BE2C (cell line): ENCODE measurements around the gene SMIM44.
"Not testable (repeated sequence)": the region's sequence is repeated elsewhere in the genome, so short reads cannot be mapped to it uniquely, and the experiment has no call there.

Source experiments
- DNase-seq: peaks from one replicate; pipeline ENCODE4 v3.0.0-alpha.2; 2020
- H3K27me3 ChIP-seq: fragments of 250-450 bp; sonication (Bioruptor Pico); 2 replicates; pipeline ENCODE4 v1.5.1; 2020; ENCODE audit warnings: mild to moderate bottlenecking
- H3K36me3 ChIP-seq: fragments of 250-450 bp; sonication (Bioruptor Pico); 2 replicates; pipeline ENCODE4 v1.5.1; 2020; ENCODE audit warnings: mild to moderate bottlenecking
- H3K4me1 ChIP-seq: fragments of 250-450 bp; sonication (Bioruptor Pico); 2 replicates; pipeline ENCODE4 v1.5.1; 2020
- H3K4me3 ChIP-seq: 2 replicates; pipeline ENCODE4 v1.5.1; 2011; ENCODE audit warnings: low read depth, low read length
- H3K9me3 ChIP-seq: fragments of 250-450 bp; sonication (Bioruptor Pico); 2 replicates; pipeline ENCODE4 v1.5.1; 2020
- CTCF ChIP-seq: IDR thresholded peaks from 2 replicates; pipeline ENCODE4 v1.5.1; 2012; ENCODE audit warnings: mild to moderate bottlenecking, low read depth, low read length

The SMIM44 gene

DNA sequence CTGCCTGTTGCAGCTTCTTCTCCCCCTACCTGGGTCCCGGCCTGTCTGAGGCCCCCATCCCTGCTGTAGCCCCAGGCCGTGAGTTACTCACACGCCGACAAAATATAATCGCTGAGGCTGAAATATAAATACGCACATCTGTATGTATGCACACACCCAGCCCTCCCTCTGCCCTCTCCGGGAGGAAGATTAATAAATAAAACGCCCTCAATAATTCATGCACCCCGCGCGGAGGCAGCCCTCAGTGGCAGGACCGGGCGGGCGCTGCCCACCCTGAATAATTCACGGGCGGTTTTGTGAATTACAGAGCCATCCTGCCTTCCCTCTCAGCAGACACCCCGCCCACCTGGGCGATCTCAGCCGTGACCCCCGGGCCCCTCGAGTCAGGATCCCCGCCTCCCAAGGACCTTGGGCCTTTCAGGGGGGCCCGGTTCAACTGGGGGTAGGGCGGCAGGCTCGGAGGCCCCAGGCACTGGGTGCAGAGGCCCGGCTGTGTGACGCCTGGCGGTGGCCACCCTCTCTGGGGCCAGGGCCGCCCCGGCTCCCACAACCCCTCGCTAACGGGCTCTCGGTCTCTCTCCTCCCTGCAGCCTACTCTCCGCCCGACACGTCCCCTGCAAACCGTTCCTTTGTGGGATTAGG is 27.2 kb downstream of the SMIM44 start:
- no peak for TF ChIP-seq CTCF
- H3K36me3 ChIP-seq: peaks cover 52% of the 10 kb centered on the region
- H3K4me3 ChIP-seq: no peak overlapping the region
- H3K4me1 ChIP-seq: peaks cover 4% of the 10 kb centered on the region
- H3K9me3 ChIP-seq: no peaks in the 10 kb centered on the region
- no peak for DNase-seq
- H3K27me3 ChIP-seq: no peaks in the 10 kb centered on the region

- Histone ChIP-seq H3K9me3 (no peaks in the 10 kb centered on the region), H3K4me1 (peaks cover 4% of the 10 kb centered on the region), H3K4me3 (no peak overlapping the region), H3K27me3 (no peaks in the 10 kb centered on the region), H3K36me3 (peaks cover 58% of the 10 kb centered on the region)
- TF ChIP-seq CTCF: no peak
- no peak for DNase-seq
Measured at GRCh38 chr19:3455393-3455955, 27.8 kb downstream of the SMIM44 start.

DNA sequence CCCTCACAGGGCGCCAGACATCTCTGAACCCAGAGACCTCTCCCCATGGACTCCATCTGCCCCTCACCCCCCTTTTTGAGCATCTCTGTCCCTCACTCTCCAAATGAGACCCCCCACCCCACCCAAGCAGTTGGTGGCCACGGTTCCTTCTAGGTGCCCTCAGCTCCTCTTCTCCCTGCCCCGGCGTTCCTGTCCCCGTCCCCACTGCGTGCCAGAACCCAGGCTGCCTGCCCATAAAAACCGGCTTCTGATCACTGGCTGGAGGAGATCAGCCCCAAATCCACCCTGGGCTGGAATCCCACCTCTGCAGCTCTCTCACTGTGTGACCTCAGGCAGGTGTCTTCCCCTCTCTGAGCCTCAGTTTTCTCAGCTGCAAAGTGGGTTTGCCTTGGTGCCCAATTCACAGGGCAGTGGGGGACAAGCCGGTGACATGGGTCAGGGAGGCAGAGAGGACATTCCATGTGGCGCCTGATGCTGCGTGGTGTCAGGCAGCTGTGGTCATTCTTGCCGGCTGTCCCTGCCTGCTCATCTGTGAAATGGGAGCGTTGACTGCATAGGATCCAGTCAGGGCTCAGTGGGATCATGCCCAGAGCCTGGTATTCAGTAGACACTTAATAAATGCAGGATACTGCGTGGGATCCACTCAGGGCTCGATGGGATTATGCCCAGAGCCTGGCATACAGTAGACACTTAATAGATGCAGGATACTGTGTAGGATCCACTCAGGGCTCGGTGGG is 28.4 kb downstream of the SMIM44 start:
- H3K4me1 ChIP-seq: peaks cover 4% of the 10 kb centered on the region
- H3K27me3 ChIP-seq: no peaks in the 10 kb centered on the region
- H3K36me3 ChIP-seq: peaks cover 58% of the 10 kb centered on the region

DNA sequence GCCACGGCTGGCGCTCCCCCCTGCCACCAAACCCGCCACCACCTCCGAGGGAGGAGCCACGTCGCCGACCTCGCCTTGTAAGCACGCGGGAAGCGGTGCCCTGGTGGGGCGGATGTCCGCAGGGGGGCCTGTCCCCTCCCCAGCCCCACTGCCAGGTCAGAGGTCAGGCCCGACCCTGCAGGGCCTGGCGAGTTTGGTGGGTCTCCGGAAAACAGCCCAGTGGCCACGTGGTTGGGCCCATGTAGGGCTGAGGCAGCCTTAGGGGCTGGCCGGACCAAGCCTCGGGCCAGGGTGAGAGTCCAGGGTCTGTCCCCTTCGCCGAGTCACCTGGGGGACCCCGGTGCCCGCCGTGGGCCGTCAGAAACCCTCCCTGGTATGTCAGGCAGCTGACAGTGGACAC is 29.4 kb downstream of the SMIM44 start:
- H3K4me3 ChIP-seq: no peak overlapping the region
- H3K4me1 ChIP-seq: no peaks in the 10 kb centered on the region; the same call in 1 of the 2 replicates
- H3K9me3 ChIP-seq: no peaks in the 10 kb centered on the region
- TF ChIP-seq CTCF: no peak
- H3K27me3 ChIP-seq: no peaks in the 10 kb centered on the region
- DNase-seq: no peak
- H3K36me3 ChIP-seq: peaks cover 67% of the 10 kb centered on the region

More for the DNA sequence above, 28.4 kb downstream of the SMIM44 start:
- Histone ChIP-seq H3K9me3 (no peaks in the 10 kb centered on the region), H3K4me3 (no peak overlapping the region)
- TF ChIP-seq CTCF: no peak
- DNase-seq: no peak

DNA sequence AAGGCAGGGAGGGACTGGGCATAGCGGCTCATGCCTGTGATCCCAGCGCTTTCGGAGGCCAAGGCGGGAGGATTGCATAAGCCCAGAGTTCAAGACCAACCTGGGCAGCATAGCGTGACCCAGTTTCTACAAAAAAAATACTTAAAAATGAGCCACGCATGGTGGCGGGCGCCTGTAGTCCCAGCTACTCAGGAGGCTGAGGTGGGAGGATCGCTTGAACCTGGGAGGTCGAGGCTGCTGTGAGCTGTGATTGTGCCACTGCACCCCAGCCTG is 30.4 kb downstream of the SMIM44 start:
- H3K4me1 ChIP-seq, H3K9me3 ChIP-seq, DNase-seq, H3K4me3 ChIP-seq, H3K27me3 ChIP-seq: not testable (repeated sequence)
- H3K36me3 ChIP-seq: peaks cover 70% of the 10 kb centered on the region

DNA sequence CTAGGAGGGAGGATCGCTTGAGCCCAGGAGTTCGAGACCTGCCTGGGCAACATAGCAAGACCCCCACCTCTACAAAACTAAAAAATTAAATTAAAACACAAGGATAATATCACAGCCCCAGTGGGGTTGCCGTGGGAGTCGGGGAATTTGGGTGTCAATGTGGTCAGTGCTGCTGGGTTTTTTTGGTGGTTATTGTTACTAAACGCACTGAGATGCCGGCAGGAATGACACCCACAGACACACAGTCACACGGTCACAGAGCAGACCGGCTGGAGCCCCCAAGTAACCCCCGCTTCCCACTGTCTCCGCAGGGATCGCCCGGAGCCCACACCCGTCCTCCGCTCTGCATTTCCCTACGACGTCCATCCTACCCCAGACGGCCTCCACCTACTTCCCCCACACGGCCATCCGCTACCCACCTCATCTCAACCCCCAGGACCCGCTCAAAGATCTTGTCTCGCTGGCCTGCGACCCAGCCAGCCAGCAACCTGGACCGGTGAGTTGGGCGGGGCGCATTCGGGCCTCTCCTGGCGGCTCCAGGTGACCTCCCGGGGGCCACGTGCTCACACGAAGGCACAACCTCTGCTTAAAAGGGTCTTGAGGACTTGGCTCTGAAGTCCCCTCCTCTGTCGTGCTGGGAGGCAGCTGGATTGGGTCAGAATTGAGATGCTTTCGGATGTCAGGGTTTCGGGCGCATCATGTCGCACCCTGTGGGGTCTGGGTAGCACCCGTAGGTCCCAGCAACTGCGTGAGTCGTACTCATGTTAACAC is 30.9 kb downstream of the SMIM44 start:
- TF ChIP-seq CTCF: no peak
- H3K4me1 ChIP-seq: no peaks in the 10 kb centered on the region; the same call in 1 of the 2 replicates
- peaks cover 70% of the 10 kb centered on the region for H3K36me3 ChIP-seq
- no peaks in the 10 kb centered on the region for H3K27me3 ChIP-seq
- DNase-seq: no peak
- no peak overlapping the region for H3K4me3 ChIP-seq
- H3K9me3 ChIP-seq: no peaks in the 10 kb centered on the region
